ENCODE measurements around the gene ERG. TPM values are rescaled to one million over a fixed set of nuclear protein-coding genes. Genes with fewer than 3 reads are reported as not detected.

ERG gene
- total and polyA plus RNA-seq, 2 of the 13 experiments (the other 11 are each of a cell fraction or from before 2014, with no cell fraction given) = not detected

DNA sequence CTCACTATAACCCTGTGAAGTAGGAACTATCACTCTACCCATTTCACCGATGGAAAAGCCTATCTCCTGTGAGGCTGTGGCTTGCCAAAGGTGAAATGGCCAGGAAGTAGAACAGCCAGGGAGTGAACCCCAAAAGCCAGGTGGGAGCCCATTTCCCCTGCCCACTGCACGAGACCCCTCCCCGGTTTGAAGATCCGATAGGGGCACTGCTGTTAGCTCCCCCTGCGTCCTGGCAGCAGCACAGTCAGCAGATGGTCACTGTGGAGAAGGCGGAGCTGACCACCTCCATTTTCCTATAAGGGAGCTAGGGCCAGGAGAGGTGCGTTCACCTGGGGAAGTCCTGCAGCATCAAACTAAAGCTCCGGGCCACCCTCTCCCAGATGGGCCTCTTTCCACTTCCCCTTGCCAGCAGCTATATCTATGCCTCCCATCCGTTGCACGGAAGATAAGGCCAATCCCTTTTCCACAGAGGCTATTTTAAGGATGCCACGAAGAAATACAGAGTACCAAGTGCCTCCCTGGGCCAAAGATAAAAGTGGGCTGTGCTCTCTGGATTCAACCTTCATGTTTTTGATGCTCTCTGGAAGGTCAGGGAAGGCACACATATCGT lies 7.8 kb downstream of the ERG start:
- TF ChIP-seq, protein P1, sequence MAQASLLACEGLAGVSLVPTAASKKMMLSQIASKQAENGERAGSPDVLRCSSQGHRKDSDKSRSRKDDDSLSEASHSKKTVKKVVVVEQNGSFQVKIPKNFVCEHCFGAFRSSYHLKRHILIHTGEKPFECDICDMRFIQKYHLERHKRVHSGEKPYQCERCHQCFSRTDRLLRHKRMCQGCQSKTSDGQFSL (CRISPR knock-in tag; IDR thresholded peaks at IDR 0.05) = no peak
- TF ChIP-seq RARA (CRISPR knock-in tag; IDR thresholded peaks at IDR 0.05) (no peak), SIN3B (IDR thresholded peaks at IDR 0.05; ENCODE audit: low read length) (no peak), PRPF4 (IDR thresholded peaks at IDR 0.05; ENCODE audit: low read depth, low read length, poor library complexity, severe bottlenecking) (no peak)
- Histone ChIP-seq H3K79me2 (ENCODE audit: insufficient read depth, low read length) (no peaks in the 10 kb centered on the region), H4K20me1 (ENCODE audit: insufficient read depth, low read length) (no peaks in the 10 kb centered on the region), H3K27ac (ENCODE audit: extremely low read length, insufficient read depth, low read length) (no peak overlapping the region), H3K4me2 (ENCODE audit: low read depth, low read length) (no peak overlapping the region), H3K9me3 (ENCODE audit: low read length) (no peaks in the 10 kb centered on the region), H3K27me3 (ENCODE audit: control insufficient read depth in 1 of 2, insufficient read depth in 2 of 2, low read length in 2 of 2) (peaks cover 0 to 3% of the 10 kb centered on the region in 2 experiments; a peak in 1 of 5 replicates), H2AFZ (ENCODE audit: low read length) (no peak overlapping the region), H3K36me3 (replicated peaks in 1 of 2; ENCODE audit: control insufficient read depth in 1 of 2, insufficient read depth in 2 of 2, low read length in 2 of 2) (no peaks in the 10 kb centered on the region), H3K9ac (ENCODE audit: insufficient read depth, low read depth, low read length) (no peak overlapping the region), H3K4me3 (replicated peaks in 1 of 3; ENCODE audit: insufficient read depth in 1 of 3, low read depth in 2 of 3, low read length in 3 of 3) (no peak overlapping the region), H3K4me1 (ENCODE audit: insufficient read depth, low read length) (peaks cover 15% of the 10 kb centered on the region; the same call in 1 of the 2 replicates)
- intact Hi-C loops (cut with micrococcal nuclease; ENCODE audit: unreplicated experiment) = no loop called here
- POLR2A ChIA-PET = no interaction called here
- no peak for DNase-seq (ENCODE audit: low spot score)
- CTCF ChIA-PET (ENCODE audit: low intra/inter-chr PET ratio, low total read pairs) = no interaction called here
- no peak for FAIRE-seq
- in situ Hi-C loops (cut with HindIII; ENCODE audit: extremely low pct_ligation_motif_present, low pct_unique_long_range_greater_than_20kb) = no loop called here
- 50% methylated on average over 5 of the region's 12 CpGs for WGBS (ENCODE audit: low lambda C conversion rate)
- no peak for ATAC-seq
- BruUV-seq (replicated peaks) = no TSS peak

DNA sequence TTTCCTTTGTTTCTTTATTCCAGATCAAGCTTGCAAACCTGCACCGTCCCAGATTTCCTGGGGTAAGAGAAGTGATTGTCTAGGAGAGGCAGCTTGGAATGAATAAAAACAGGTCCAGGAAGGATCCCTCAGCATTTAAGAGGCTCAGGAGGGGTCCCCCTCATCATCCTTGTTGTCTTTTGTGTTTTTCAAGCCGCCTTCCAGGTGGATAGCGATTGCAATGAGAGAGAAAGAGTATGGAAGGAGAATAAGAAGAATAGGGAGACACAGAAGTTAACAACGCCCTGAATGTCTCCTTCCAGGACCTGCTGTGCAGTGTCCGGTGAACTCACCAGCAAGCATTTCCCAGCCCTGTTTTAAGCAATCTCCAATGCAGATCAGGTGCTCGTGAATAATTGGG lies 8.5 kb downstream of the ERG start:
- Histone ChIP-seq H3K9ac (ENCODE audit: insufficient read depth, low read depth, low read length) (no peak overlapping the region), H3K27ac (ENCODE audit: extremely low read length, insufficient read depth, low read length) (no peak overlapping the region), H3K27me3 (ENCODE audit: control insufficient read depth in 1 of 2, insufficient read depth in 2 of 2, low read length in 2 of 2) (peaks cover 0 to 3% of the 10 kb centered on the region in 2 experiments; a peak in 1 of 5 replicates), H3K9me3 (ENCODE audit: low read length) (no peaks in the 10 kb centered on the region), H3K4me2 (ENCODE audit: low read depth, low read length) (no peak overlapping the region), H3K36me3 (replicated peaks in 1 of 2; ENCODE audit: control insufficient read depth in 1 of 2, insufficient read depth in 2 of 2, low read length in 2 of 2) (no peaks in the 10 kb centered on the region), H3K4me3 (replicated peaks in 1 of 3; ENCODE audit: insufficient read depth in 1 of 3, low read depth in 2 of 3, low read length in 3 of 3) (no peak overlapping the region), H4K20me1 (ENCODE audit: insufficient read depth, low read length) (no peaks in the 10 kb centered on the region), H2AFZ (ENCODE audit: low read length) (no peak overlapping the region), H3K79me2 (ENCODE audit: insufficient read depth, low read length) (no peaks in the 10 kb centered on the region), H3K4me1 (ENCODE audit: insufficient read depth, low read length) (peaks cover 15% of the 10 kb centered on the region; the same call in 1 of the 2 replicates)
- FAIRE-seq = no peak
- no peak for DNase-seq (ENCODE audit: low spot score)
- 59% methylated on average over 6 of the region's 6 CpGs for WGBS (ENCODE audit: low lambda C conversion rate)
- POLR2A ChIA-PET = no interaction called here
- no peak for ATAC-seq
- TF ChIP-seq PCBP2 (optimal IDR thresholded peaks at IDR 0.05; ENCODE audit: low read depth, low read length, poor library complexity, severe bottlenecking) = no peak
- no peak for TF ChIP-seq ZFY (CRISPR knock-in tag; IDR thresholded peaks at IDR 0.05)
- TF ChIP-seq SKI (IDR thresholded peaks at IDR 0.05; ENCODE audit: partially characterized antibody) = no peak
- TF ChIP-seq RXRB (CRISPR knock-in tag; IDR thresholded peaks at IDR 0.05; ENCODE audit: borderline replicate concordance) = no peak
- TF ChIP-seq ZSCAN12 (CRISPR knock-in tag; IDR thresholded peaks at IDR 0.05) = no peak
- TF ChIP-seq, protein P2, sequence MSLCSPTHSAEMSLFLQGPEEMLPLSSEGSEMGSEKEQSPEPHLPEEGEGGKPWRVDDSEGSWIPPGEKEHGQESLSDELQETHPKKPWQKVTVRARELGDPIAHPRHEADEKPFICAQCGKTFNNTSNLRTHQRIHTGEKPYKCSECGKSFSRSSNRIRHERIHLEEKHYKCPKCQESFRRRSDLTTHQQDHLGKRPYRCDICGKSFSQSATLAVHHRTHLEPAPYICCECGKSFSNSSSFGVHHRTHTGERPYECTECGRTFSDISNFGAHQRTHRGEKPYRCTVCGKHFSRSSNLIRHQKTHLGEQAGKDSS (CRISPR knock-in tag; IDR thresholded peaks at IDR 0.05; ENCODE audit: borderline replicate concordance, low read depth) = no peak
- no peak for TF ChIP-seq ISX (CRISPR knock-in tag; conservative IDR thresholded peaks at IDR 0.05)
- TF ChIP-seq RARA (CRISPR knock-in tag; IDR thresholded peaks at IDR 0.05) = no peak
- TF ChIP-seq FOXA3 (CRISPR knock-in tag; IDR thresholded peaks at IDR 0.05) = no peak
- TF ChIP-seq ATAD3A (CRISPR knock-in tag; IDR thresholded peaks at IDR 0.05) = no peak
- no peak for TF ChIP-seq ZNF746 (CRISPR knock-in tag; IDR thresholded peaks at IDR 0.05)
- TF ChIP-seq, protein P3, sequence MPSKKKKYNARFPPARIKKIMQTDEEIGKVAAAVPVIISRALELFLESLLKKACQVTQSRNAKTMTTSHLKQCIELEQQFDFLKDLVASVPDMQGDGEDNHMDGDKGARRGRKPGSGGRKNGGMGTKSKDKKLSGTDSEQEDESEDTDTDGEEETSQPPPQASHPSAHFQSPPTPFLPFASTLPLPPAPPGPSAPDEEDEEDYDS (CRISPR knock-in tag; IDR thresholded peaks at IDR 0.05) = no peak
- TF ChIP-seq YEATS4 (CRISPR knock-in tag; IDR thresholded peaks at IDR 0.05; ENCODE audit: borderline replicate concordance) = no peak
- TF ChIP-seq ZFP36L2 (CRISPR knock-in tag; IDR thresholded peaks at IDR 0.05) = no peak
- no peak for TF ChIP-seq ZNF563 (CRISPR knock-in tag; IDR thresholded peaks at IDR 0.05)
- TF ChIP-seq NR2F2 (IDR thresholded peaks at IDR 0.05; ENCODE audit: borderline replicate concordance, low read depth) = no peak
- TF ChIP-seq KMT2A (CRISPR knock-in tag; IDR thresholded peaks at IDR 0.05) = no peak
- intact Hi-C loops (cut with micrococcal nuclease; ENCODE audit: unreplicated experiment) = no loop called here
- CTCF ChIA-PET (ENCODE audit: low intra/inter-chr PET ratio, low total read pairs) = no interaction called here
- in situ Hi-C loops (cut with HindIII; ENCODE audit: extremely low pct_ligation_motif_present, low pct_unique_long_range_greater_than_20kb) = no loop called here
- BruUV-seq (replicated peaks) = no TSS peak

Data from HepG2 (cell line).